GM12878 (cell line): ENCODE results near the gene ZNF333. TPM values are rescaled to one million over a fixed set of nuclear protein-coding genes. Genes with fewer than 3 reads are reported as not detected.
"Not testable (repeated sequence)": the region's sequence is repeated elsewhere in the genome, so short reads cannot be mapped to it uniquely, and the experiment has no call there.

Experiments used
- ATAC-seq: fragments of 200-7000 bp; cut with Tn5 transposase; 3 replicates; pipeline ENCODE4 v1.9.1; 2020; ENCODE audit warnings: mild to moderate bottlenecking, moderate library complexity
- BruUV-seq: library from RNA; stranded (reverse); fragments of 400-500 nt; replicated peaks from 2 replicates; lab custom pipeline; 2021; lab: Mats Ljungman, UMichigan
- CTCF ChIA-PET: fragments of 300-600 bp; sonication (Branson Sonifier 250); formaldehyde crosslinking; extraction: SDS; loops from one replicate; lab custom pipeline; 2021; ENCODE audit warnings: inconsistent platforms; lab: Yijun Ruan, JAX
- POLR2A ChIA-PET: fragments of 350-600 bp; formaldehyde crosslinking; extraction: SDS; loops from one replicate; lab custom pipeline; 2021; ENCODE audit warnings: inconsistent platforms; lab: Charles Lee
- RAD21 ChIA-PET: fragments of 300-600 bp; sonication (Branson Sonifier 250); formaldehyde crosslinking; loops from one replicate; lab custom pipeline; 2023; ENCODE audit warnings: antibody characterized with exemption; ENCODE audit not compliant: unreplicated experiment; lab: Charles Lee
- SMC1A ChIA-PET: fragments of 300-600 bp; sonication (Branson Sonifier 250); formaldehyde crosslinking; loops from one replicate; lab custom pipeline; 2023; ENCODE audit not compliant: unreplicated experiment, uncharacterized antibody; lab: Charles Lee
- DNase-seq: peaks from one replicate; pipeline ENCODE4 v3.0.0-alpha.2; 2011; ENCODE audit warnings: low read depth, low spot score
- FAIRE-seq: peaks from 3 replicates; lab custom pipeline; 2011; peaks lifted over from hg19 to GRCh38; lab: Jason Lieb, UNC
- H2AFZ ChIP-seq: 2 replicates; pipeline ENCODE4 v1.6.0; 2011; ENCODE audit warnings: low read depth, low read length, control low read depth; ENCODE audit not compliant: control insufficient read depth
- H3K27ac ChIP-seq: 2 replicates; pipeline ENCODE4 v1.5.1; 2011; ENCODE audit warnings: control low read depth; ENCODE audit not compliant: control insufficient read depth, insufficient read depth
- H3K27me3 ChIP-seq, 2 experiments: replicated peaks in 1 of 2; 2 replicates each; pipeline versions ENCODE4 v1.6.0 to v1.6.1; 2011; ENCODE audit warnings: low read length in 1 of 2; ENCODE audit not compliant: control insufficient read depth in 2 of 2, insufficient read depth in 2 of 2
- H3K36me3 ChIP-seq, 2 experiments: 2 replicates each; pipeline ENCODE4 v1.5.1; 2011; ENCODE audit warnings: low read length in 1 of 2; ENCODE audit not compliant: control insufficient read depth in 2 of 2, insufficient read depth in 2 of 2
- H3K4me1 ChIP-seq: 2 replicates; pipeline ENCODE4 v1.6.1; 2011; ENCODE audit warnings: mild to moderate bottlenecking, low read length, moderate library complexity, mixed read lengths; ENCODE audit not compliant: control insufficient read depth, insufficient read depth
- H3K4me2 ChIP-seq: 2 replicates; pipeline ENCODE4 v1.6.0; 2011; ENCODE audit warnings: control low read depth; ENCODE audit not compliant: control insufficient read depth, insufficient read depth
- H3K4me3 ChIP-seq: fragments of 200-600 bp; sonication (generic); 2 replicates; pipeline ENCODE4 v1.5.1; 2016
- H3K79me2 ChIP-seq: 2 replicates; pipeline ENCODE4 v1.6.0; 2011; ENCODE audit warnings: low read length; ENCODE audit not compliant: control insufficient read depth, insufficient read depth
- H3K9ac ChIP-seq: 2 replicates; pipeline ENCODE4 v1.8.0; 2011; ENCODE audit warnings: low read length, control low read depth, mixed read lengths; ENCODE audit not compliant: control insufficient read depth, insufficient read depth
- H3K9me3 ChIP-seq: replicated peaks from 3 replicates; pipeline ENCODE4 v1.5.1; 2011; ENCODE audit warnings: mild to moderate bottlenecking, low read length; ENCODE audit not compliant: control insufficient read depth, insufficient read depth
- H4K20me1 ChIP-seq: 2 replicates; pipeline ENCODE4 v1.6.0; 2011; ENCODE audit not compliant: control insufficient read depth, insufficient read depth
- CHD2 ChIP-seq: IDR thresholded peaks from 2 replicates; pipeline ENCODE4 v1.6.1; 2011; ENCODE audit warnings: low read depth, low read length, improper control_type of control experiment, borderline replicate concordance
- NFYA ChIP-seq: IDR thresholded peaks from 2 replicates; pipeline ENCODE4 v1.6.1; 2011; ENCODE audit warnings: low read depth, mild to moderate bottlenecking, low read length, improper control_type of control experiment, borderline replicate concordance
- NR2F1 ChIP-seq: fragments of 450-650 bp; conservative IDR thresholded peaks from 2 replicates; pipeline ENCODE4 v1.6.1; 2017; ENCODE audit warnings: mild to moderate bottlenecking
- PAX8 ChIP-seq: fragments of 450-650 bp; IDR thresholded peaks from 2 replicates; pipeline ENCODE4 v1.6.1; 2017; ENCODE audit warnings: mild to moderate bottlenecking, moderate library complexity
- RAD51 ChIP-seq: fragments of 450-650 bp; IDR thresholded peaks from 2 replicates; pipeline ENCODE4 v1.6.1; 2016; ENCODE audit warnings: moderate library complexity, mild to moderate bottlenecking, inconsistent platforms
- RUNX3 ChIP-seq: IDR thresholded peaks from 2 replicates; pipeline ENCODE4 v1.6.1; 2012; ENCODE audit warnings: low read length, inconsistent platforms
- SIN3A ChIP-seq: IDR thresholded peaks from 2 replicates; pipeline ENCODE4 v1.6.1; 2012; ENCODE audit warnings: low read depth, low read length, improper control_type of control experiment
- SMC3 ChIP-seq: IDR thresholded peaks from 2 replicates; pipeline ENCODE4 v1.6.1; 2011; ENCODE audit warnings: low read length, improper control_type of control experiment, borderline replicate concordance
- SREBF2 ChIP-seq: IDR thresholded peaks from 2 replicates; pipeline ENCODE4 v1.6.1; 2012; ENCODE audit warnings: mild to moderate bottlenecking, low read length
- TBL1XR1 ChIP-seq: IDR thresholded peaks from 2 replicates; pipeline ENCODE4 v1.6.1; 2012; ENCODE audit warnings: low read depth, low read length, improper control_type of control experiment
- YY1 ChIP-seq: IDR thresholded peaks from 2 replicates; pipeline ENCODE4 v1.6.1; 2011; ENCODE audit warnings: low read depth, mild to moderate bottlenecking, low read length
- ZSCAN29 ChIP-seq: fragments of 450-650 bp; IDR thresholded peaks from 2 replicates; pipeline ENCODE4 v1.6.1; 2017; ENCODE audit warnings: mild to moderate bottlenecking, moderate library complexity
- WGBS: methylation state at CpG from one replicate; pipeline ENCODE4 v1.1.6; 2016; ENCODE audit warnings: low lambda C conversion rate; ENCODE audit not compliant: insufficient replicate concordance, insufficient coverage; ENCODE audit errors: missing lambda C conversion rate; 5-methylcytosine and 5-hydroxymethylcytosine counted together
- in situ Hi-C: fragments of 300-500 bp; cut with MboI; formaldehyde crosslinking; loops from 9 replicates; pipeline ENCODE4 v1.14.3; 2018; ENCODE audit warnings: mixed read lengths
- intact Hi-C: fragments of 100-400 bp; cut with micrococcal nuclease; formaldehyde crosslinking; loops from one replicate; pipeline ENCODE4 v1.14.2; 2022; ENCODE audit not compliant: unreplicated experiment
- polyA plus RNA-seq, 11 experiments: library from polyadenylated mRNA; depleted of rRNA in 4 of 11; unstranded in 6 of 11; stranded (reverse) in 5 of 11; fragments of >200 nt; fragmentation: Nextera tagmentation in 4 of 11; fragmentation: Illumina TruSeq in 1 of 11; extraction: Ambion mirVana in 4 of 11; extraction: Trizol in 1 of 11; gene quantifications; 1 replicate in 1 of 11; 2 replicates in 10 of 11; pipeline versions ENCODE4 v1.2.1 to v1.2.3, GENCODE V29; 2011 to 2016; ENCODE audit warnings: inconsistent platforms in 2 of 11, missing spikeins in 2 of 11, low read depth in 1 of 11
- total RNA-seq, 4 experiments: library from RNA; depleted of rRNA in 3 of 4; stranded (reverse); fragments of >200 nt in 3 of 4; fragmentation: Illumina TruSeq in 1 of 4; extraction: Trizol in 1 of 4; gene quantifications; 2 replicates each; pipeline versions ENCODE4 v1.2.1 to v1.2.3, GENCODE V29; 2013 to 2021
- TF ChIP-seq, protein P1 (sequence below): fragments of 450-650 bp; IDR thresholded peaks from 2 replicates; pipeline ENCODE4 v1.6.1; 2017; ENCODE audit warnings: low read depth, mild to moderate bottlenecking, moderate library complexity
- TF ChIP-seq, protein P2 (sequence below): fragments of 450-650 bp; IDR thresholded peaks from 2 replicates; pipeline ENCODE4 v1.6.1; 2017; ENCODE audit warnings: antibody characterized with exemption, mild to moderate bottlenecking, moderate library complexity

Gene ZNF333
- total and polyA plus RNA-seq, 10 of the 15 experiments (the other 5 are each of a cell fraction or from before 2014, with no cell fraction given): 2.3 to 14.1 (median 5.7) TPM

DNA sequence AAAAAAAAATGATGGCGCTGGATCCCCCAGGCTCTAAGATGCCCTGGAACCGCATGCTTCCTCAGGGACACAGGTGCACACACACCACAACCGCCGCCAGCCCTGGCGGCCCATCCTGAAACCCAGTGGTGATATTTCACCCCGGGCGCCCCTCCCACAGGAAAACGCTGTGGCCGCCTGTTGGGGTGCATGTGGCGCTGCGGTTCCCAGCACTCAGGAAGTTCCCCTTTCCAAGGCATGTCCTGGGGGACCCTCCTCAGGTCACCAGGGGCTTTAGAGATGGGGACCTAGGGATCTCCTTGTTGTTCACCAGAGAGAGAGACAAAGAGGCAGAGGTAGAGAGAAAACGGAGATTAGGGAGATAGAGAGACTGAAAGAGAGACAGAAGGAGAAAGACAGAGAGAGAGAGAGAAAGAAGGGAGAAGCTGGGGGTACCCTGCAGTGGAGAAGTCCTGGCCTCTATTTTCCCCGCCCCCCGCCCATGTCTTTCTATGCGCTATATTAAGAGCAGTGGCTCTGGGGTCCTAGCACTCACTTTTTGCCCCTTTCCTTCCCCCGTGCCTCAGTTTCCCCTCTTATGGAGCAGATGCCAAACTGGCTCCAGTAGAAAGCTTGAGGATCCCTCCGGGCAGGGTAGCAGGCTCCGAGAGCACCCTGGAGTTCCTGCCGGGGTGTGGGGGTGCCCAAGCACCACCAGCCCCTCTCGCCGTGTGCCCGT, 86.2 kb downstream of the ZNF333 start:
- Histone ChIP-seq H3K4me3 (peak overlapping the region; percentile 63), H3K4me2 (peak overlapping the region; percentile 72)
- TF ChIP-seq CHD2: no peak
- no peak for TF ChIP-seq NFYA
- TF ChIP-seq, protein P1, sequence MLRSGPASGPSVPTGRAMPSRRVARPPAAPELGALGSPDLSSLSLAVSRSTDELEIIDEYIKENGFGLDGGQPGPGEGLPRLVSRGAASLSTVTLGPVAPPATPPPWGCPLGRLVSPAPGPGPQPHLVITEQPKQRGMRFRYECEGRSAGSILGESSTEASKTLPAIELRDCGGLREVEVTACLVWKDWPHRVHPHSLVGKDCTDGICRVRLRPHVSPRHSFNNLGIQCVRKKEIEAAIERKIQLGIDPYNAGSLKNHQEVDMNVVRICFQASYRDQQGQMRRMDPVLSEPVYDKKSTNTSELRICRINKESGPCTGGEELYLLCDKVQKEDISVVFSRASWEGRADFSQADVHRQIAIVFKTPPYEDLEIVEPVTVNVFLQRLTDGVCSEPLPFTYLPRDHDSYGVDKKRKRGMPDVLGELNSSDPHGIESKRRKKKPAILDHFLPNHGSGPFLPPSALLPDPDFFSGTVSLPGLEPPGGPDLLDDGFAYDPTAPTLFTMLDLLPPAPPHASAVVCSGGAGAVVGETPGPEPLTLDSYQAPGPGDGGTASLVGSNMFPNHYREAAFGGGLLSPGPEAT: no peak
- TF ChIP-seq SREBF2: no peak
- no peak for TF ChIP-seq RAD51
- TF ChIP-seq, protein P2, sequence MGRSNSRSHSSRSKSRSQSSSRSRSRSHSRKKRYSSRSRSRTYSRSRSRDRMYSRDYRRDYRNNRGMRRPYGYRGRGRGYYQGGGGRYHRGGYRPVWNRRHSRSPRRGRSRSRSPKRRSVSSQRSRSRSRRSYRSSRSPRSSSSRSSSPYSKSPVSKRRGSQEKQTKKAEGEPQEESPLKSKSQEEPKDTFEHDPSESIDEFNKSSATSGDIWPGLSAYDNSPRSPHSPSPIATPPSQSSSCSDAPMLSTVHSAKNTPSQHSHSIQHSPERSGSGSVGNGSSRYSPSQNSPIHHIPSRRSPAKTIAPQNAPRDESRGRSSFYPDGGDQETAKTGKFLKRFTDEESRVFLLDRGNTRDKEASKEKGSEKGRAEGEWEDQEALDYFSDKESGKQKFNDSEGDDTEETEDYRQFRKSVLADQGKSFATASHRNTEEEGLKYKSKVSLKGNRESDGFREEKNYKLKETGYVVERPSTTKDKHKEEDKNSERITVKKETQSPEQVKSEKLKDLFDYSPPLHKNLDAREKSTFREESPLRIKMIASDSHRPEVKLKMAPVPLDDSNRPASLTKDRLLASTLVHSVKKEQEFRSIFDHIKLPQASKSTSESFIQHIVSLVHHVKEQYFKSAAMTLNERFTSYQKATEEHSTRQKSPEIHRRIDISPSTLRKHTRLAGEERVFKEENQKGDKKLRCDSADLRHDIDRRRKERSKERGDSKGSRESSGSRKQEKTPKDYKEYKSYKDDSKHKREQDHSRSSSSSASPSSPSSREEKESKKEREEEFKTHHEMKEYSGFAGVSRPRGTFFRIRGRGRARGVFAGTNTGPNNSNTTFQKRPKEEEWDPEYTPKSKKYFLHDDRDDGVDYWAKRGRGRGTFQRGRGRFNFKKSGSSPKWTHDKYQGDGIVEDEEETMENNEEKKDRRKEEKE: no peak
- TF ChIP-seq YY1: peak; percentile 19; the same call in 1 of the 2 replicates
- no peak for TF ChIP-seq SIN3A
- no peak for TF ChIP-seq TBL1XR1
- TF ChIP-seq ZSCAN29: no peak
- no peak for TF ChIP-seq PAX8
- no peak for TF ChIP-seq NR2F1
- no peak for TF ChIP-seq SMC3
- peak; percentile 64 for TF ChIP-seq RUNX3
- TF ChIP-seq, all 136 proteins: peak for 2
- H3K79me2 ChIP-seq: no peaks in the 10 kb centered on the region
- no peaks in the 10 kb centered on the region for H3K9me3 ChIP-seq
- ChIA-PET RAD21 (no interaction called here), SMC1A (interaction anchor here (1.5 kb wide), 1 partner anchor 202 kb away, joined by 3 read pairs; no protein-coding TSS in a partner anchor), CTCF (no interaction called here), POLR2A (interaction anchor here (0.6 kb wide), 1 partner anchor 59 kb away, joined by 4 read pairs; the partner anchor contains the start of genes OR7A5 and OR7C1)
- 3% methylated on average over 19 of the region's 22 CpGs for WGBS
- FAIRE-seq (no peak), ATAC-seq (no peak), DNase-seq (no peak)
- H3K36me3 ChIP-seq: no peaks in the 10 kb centered on the region
- no peaks in the 10 kb centered on the region for H4K20me1 ChIP-seq
- H2AFZ ChIP-seq: peak overlapping the region; percentile 37
- BruUV-seq: no TSS peak
- in situ Hi-C loops: no loop called here
- peaks cover 4% of the 10 kb centered on the region for H3K4me1 ChIP-seq
- H3K27me3 ChIP-seq: no peaks in the 10 kb centered on the region
- H3K27ac ChIP-seq: peak overlapping the region; percentile 24
- intact Hi-C loops: no loop called here
- H3K9ac ChIP-seq: peak overlapping the region; percentile 44

DNA sequence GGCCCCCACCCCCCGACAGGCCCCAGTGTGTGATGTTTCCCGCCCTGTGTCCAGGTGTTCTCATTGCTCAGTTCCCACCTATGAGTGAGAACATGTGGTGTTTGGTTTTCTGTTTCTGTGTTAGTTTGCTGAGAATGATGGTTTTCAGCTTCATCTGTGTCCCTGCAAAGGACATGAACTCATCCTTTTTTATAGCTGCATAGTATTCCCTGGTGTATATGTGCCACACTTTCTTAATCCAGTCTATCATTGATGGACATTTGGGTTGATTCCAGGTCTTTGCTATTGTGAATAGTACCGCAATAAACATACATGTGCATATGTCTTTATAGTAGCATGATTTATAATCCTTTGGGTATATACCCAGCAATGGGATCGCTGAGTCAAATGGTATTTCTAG, 87.8 kb downstream of the ZNF333 start:
- SMC1A ChIA-PET, H3K9me3 ChIP-seq, FAIRE-seq, H3K27ac ChIP-seq, intact Hi-C loops, BruUV-seq, H3K79me2 ChIP-seq, POLR2A ChIA-PET, H3K4me2 ChIP-seq, ATAC-seq, H4K20me1 ChIP-seq, DNase-seq, H2AFZ ChIP-seq, H3K27me3 ChIP-seq, in situ Hi-C loops, H3K36me3 ChIP-seq, H3K4me1 ChIP-seq, CTCF ChIA-PET, H3K4me3 ChIP-seq, H3K9ac ChIP-seq, RAD21 ChIA-PET: not testable (repeated sequence)
- WGBS: 82% methylated on average over 2 of the region's 4 CpGs
